SU-DHL-6 (cell line): Measurements from ENCODE around the gene CSNK1G3.

ENCODE experiments used
- H2AFZ ChIP-seq: fragments of 200-600 bp; sonication (generic); 2 replicates; pipeline ENCODE4 v1.6.1; 2014; ENCODE audit warnings: low read depth, mild to moderate bottlenecking, moderate library complexity, mixed read lengths, antibody characterized with exemption, low read length; ENCODE audit not compliant: severe bottlenecking
- H3F3A ChIP-seq: fragments of 200-600 bp; shearing (Covaris generic); 2 replicates; pipeline ENCODE4 v1.6.0; 2016; ENCODE audit warnings: antibody characterized with exemption, mild to moderate bottlenecking; ENCODE audit not compliant: insufficient read depth
- H3K27ac ChIP-seq: fragments of 200-600 bp; sonication (generic); 2 replicates; pipeline ENCODE4 v1.5.1; 2016; ENCODE audit warnings: low read depth, mild to moderate bottlenecking, low read length, moderate library complexity, mixed read lengths
- H3K27me3 ChIP-seq: fragments of 200-600 bp; sonication (generic), shearing (Covaris generic); 2 replicates; pipeline ENCODE4 v1.6.0; 2014; ENCODE audit warnings: mild to moderate bottlenecking, low read length
- H3K36me3 ChIP-seq: fragments of 200-600 bp; sonication (generic); 2 replicates; pipeline ENCODE4 v1.6.1; 2014; ENCODE audit warnings: mild to moderate bottlenecking, low read length, mixed read lengths
- H3K4me2 ChIP-seq: fragments of 300-600, 200-600 bp; shearing (Covaris generic), sonication (generic); 2 replicates; pipeline ENCODE4 v1.6.0; 2014; ENCODE audit warnings: low read length, low read depth, mild to moderate bottlenecking; ENCODE audit not compliant: poor library complexity, severe bottlenecking
- H3K4me3 ChIP-seq: fragments of 200-600 bp; sonication (generic); 2 replicates; pipeline ENCODE4 v1.5.1; 2014; ENCODE audit warnings: antibody characterized with exemption, low read length, mild to moderate bottlenecking, mixed read lengths; ENCODE audit not compliant: insufficient read depth, poor library complexity, severe bottlenecking
- H3K79me2 ChIP-seq: fragments of 200-600 bp; sonication (generic); 2 replicates; pipeline ENCODE4 v1.6.1; 2014; ENCODE audit warnings: mild to moderate bottlenecking, low read length, moderate library complexity; ENCODE audit not compliant: insufficient read depth
- H3K9ac ChIP-seq: fragments of 200-600 bp; sonication (generic); 2 replicates; pipeline ENCODE4 v1.7.0; 2014; ENCODE audit warnings: mild to moderate bottlenecking, low read length
- H3K9me2 ChIP-seq: fragments of 200-600 bp; sonication (generic); replicated peaks from 2 replicates; pipeline ENCODE4 v1.6.1; 2014; ENCODE audit warnings: low read length; ENCODE audit not compliant: insufficient read depth
- H3K9me3 ChIP-seq: fragments of 200-600 bp; sonication (generic); 2 replicates; pipeline ENCODE4 v1.6.1; 2014; ENCODE audit warnings: low read length, mixed read lengths; ENCODE audit not compliant: insufficient read depth
- H4K20me1 ChIP-seq: fragments of 200-600 bp; sonication (generic); 2 replicates; pipeline ENCODE4 v1.6.1; 2014; ENCODE audit warnings: low read depth, mild to moderate bottlenecking, antibody characterized with exemption, low read length, moderate library complexity, mixed read lengths
- EZH2phosphoT487 ChIP-seq: fragments of 200-600 bp; sonication (generic), shearing (Covaris generic); conservative IDR thresholded peaks from 2 replicates; pipeline ENCODE4 v1.6.1; 2018; ENCODE audit warnings: mild to moderate bottlenecking, antibody characterized with exemption, low read length, moderate library complexity, mixed read lengths
- TF ChIP-seq, protein P1 (sequence below): fragments of 200-600 bp; sonication (generic); IDR thresholded peaks from one replicate; pipeline ENCODE4 v1.5.1; 2017; ENCODE audit warnings: antibody characterized with exemption, mild to moderate bottlenecking, low read length, moderate library complexity; ENCODE audit not compliant: insufficient read depth, poor library complexity, severe bottlenecking

The CSNK1G3 gene

GRCh38 chr5:123514615-123515355 lies 2.8 kb downstream of the CSNK1G3 start:
- H3K4me3 ChIP-seq = no peak overlapping the region

GRCh38 chr5:123515904-123516303 lies 3.9 kb downstream of the CSNK1G3 start:
- Histone ChIP-seq H3K27me3 (no peaks in the 10 kb centered on the region), H3K79me2 (peaks cover 51% of the 10 kb centered on the region), H3K9me2 (no peaks in the 10 kb centered on the region), H3K36me3 (no peaks in the 10 kb centered on the region), H3K9me3 (no peaks in the 10 kb centered on the region), H3K4me2 (no peak overlapping the region), H2AFZ (no peak overlapping the region), H3K9ac (no peak overlapping the region), H3K4me3 (no peak overlapping the region), H4K20me1 (peaks cover 48% of the 10 kb centered on the region), H3F3A (peaks cover 15% of the 10 kb centered on the region; the same call in 1 of the 2 replicates), H3K27ac (no peak overlapping the region)
- no peak for TF ChIP-seq EZH2phosphoT487
- TF ChIP-seq, protein P1, sequence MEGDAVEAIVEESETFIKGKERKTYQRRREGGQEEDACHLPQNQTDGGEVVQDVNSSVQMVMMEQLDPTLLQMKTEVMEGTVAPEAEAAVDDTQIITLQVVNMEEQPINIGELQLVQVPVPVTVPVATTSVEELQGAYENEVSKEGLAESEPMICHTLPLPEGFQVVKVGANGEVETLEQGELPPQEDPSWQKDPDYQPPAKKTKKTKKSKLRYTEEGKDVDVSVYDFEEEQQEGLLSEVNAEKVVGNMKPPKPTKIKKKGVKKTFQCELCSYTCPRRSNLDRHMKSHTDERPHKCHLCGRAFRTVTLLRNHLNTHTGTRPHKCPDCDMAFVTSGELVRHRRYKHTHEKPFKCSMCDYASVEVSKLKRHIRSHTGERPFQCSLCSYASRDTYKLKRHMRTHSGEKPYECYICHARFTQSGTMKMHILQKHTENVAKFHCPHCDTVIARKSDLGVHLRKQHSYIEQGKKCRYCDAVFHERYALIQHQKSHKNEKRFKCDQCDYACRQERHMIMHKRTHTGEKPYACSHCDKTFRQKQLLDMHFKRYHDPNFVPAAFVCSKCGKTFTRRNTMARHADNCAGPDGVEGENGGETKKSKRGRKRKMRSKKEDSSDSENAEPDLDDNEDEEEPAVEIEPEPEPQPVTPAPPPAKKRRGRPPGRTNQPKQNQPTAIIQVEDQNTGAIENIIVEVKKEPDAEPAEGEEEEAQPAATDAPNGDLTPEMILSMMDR = no peak

More at GRCh38 chr5:123514615-123515355, 2.8 kb downstream of the CSNK1G3 start:
- Histone ChIP-seq H3K36me3 (no peaks in the 10 kb centered on the region), H3K9ac (no peak overlapping the region), H3K9me3 (no peaks in the 10 kb centered on the region), H3K27me3 (no peaks in the 10 kb centered on the region), H3K79me2 (peaks cover 45% of the 10 kb centered on the region), H4K20me1 (peaks cover 38% of the 10 kb centered on the region), H3K27ac (no peak overlapping the region), H3K4me2 (peak overlapping the region; percentile 72), H3K9me2 (no peaks in the 10 kb centered on the region), H2AFZ (no peak overlapping the region), H3F3A (peaks cover 13% of the 10 kb centered on the region; the same call in 1 of the 2 replicates)
- TF ChIP-seq EZH2phosphoT487 = no peak
- TF ChIP-seq, protein P1 = no peak

DNA sequence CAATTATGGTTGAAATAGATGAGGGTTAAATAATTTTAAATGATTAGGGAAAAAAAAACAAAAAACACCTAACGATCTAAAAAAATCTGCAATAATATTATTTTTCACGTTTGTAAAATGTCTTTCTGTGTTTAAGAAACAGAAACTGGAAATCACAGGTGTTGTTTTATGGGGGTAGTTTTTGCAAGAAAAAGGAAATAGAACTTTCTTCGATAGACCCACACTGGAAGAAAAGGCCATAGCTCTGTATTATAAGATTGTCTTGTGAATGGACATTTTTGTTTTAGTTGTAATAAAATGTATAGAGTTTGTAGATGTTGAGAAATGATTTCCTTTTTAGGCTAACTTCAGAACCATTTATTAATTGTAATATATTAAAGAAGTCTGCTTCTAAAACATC lies 5.5 kb downstream of the CSNK1G3 start:
- Histone ChIP-seq H2AFZ (no peak overlapping the region), H3K9me2 (no peaks in the 10 kb centered on the region), H3K27me3 (no peaks in the 10 kb centered on the region), H3K4me2 (peak overlapping the region; percentile 15), H3K4me3 (no peak overlapping the region), H3K79me2 (peaks cover 67% of the 10 kb centered on the region), H3K27ac (no peak overlapping the region), H4K20me1 (peaks cover 61% of the 10 kb centered on the region), H3K9ac (no peak overlapping the region), H3K36me3 (no peaks in the 10 kb centered on the region), H3F3A (peaks cover 8% of the 10 kb centered on the region; the same call in 1 of the 2 replicates), H3K9me3 (no peaks in the 10 kb centered on the region)
- TF ChIP-seq EZH2phosphoT487 = no peak
- TF ChIP-seq, protein P1 = no peak
